SK-N-SH (cell line): ENCODE results near the gene SLC35F1. TPM values are rescaled to one million over a fixed set of nuclear protein-coding genes. Genes with fewer than 3 reads are reported as not detected.

Source experiments
- CTCF ChIA-PET: fragments of 300-600, 350-600 bp; formaldehyde crosslinking; extraction: SDS; loops from one replicate; lab custom pipeline; 2021; lab: Yijun Ruan, JAX
- POLR2A ChIA-PET: fragments of 350-600 bp; sonication (Branson Sonifier 250); formaldehyde crosslinking; extraction: SDS; loops from one replicate; lab custom pipeline; 2020; ENCODE audit warnings: antibody characterized with exemption, inconsistent platforms; lab: Yijun Ruan, JAX
- DNase-seq: peaks from one replicate; pipeline ENCODE4 v3.0.0; 2012
- H2AFZ ChIP-seq: fragments of 200-600 bp; sonication (generic); 2 replicates; pipeline ENCODE4 v1.8.1; 2016; ENCODE audit warnings: antibody characterized with exemption, mild to moderate bottlenecking, low read depth
- H3F3A ChIP-seq: fragments of 200-600 bp; sonication (generic); replicated peaks from 2 replicates; pipeline ENCODE3; 2016; ENCODE audit warnings: antibody characterized with exemption, mild to moderate bottlenecking; ENCODE audit not compliant: insufficient read depth
- H3K27ac ChIP-seq, 2 experiments: fragments of 200-500 bp in 1 of 2; fragments of 200-600 bp in 1 of 2; sonication (Bioruptor generic) in 1 of 2; sonication (generic), shearing (Covaris generic) in 1 of 2; 2 replicates each; pipeline versions ENCODE4 v1.5.1 to v1.6.1; 2014 to 2016; ENCODE audit warnings: low read depth in 2 of 2, inconsistent platforms in 1 of 2, low read length in 1 of 2, mild to moderate bottlenecking in 1 of 2, mixed read lengths in 1 of 2
- H3K27me3 ChIP-seq: fragments of 200-600 bp; sonication (generic), shearing (Covaris generic); 2 replicates; pipeline ENCODE4 v1.6.1; 2016; ENCODE audit warnings: mixed run types; ENCODE audit not compliant: insufficient read depth
- H3K36me3 ChIP-seq, 2 experiments: fragments of 200-500 bp in 1 of 2; fragments of 200-600 bp in 1 of 2; sonication (Bioruptor generic) in 1 of 2; sonication (generic) in 1 of 2; replicated peaks in 1 of 2; 2 replicates each; pipeline versions ENCODE3 to v1.5.1; 2014 to 2016; ENCODE audit warnings: low read length in 1 of 2, mild to moderate bottlenecking in 1 of 2; ENCODE audit not compliant: insufficient read depth in 2 of 2, control insufficient read depth in 1 of 2
- H3K4me1 ChIP-seq, 2 experiments: fragments of 200-500 bp in 1 of 2; fragments of 200-600 bp in 1 of 2; sonication (Bioruptor generic) in 1 of 2; sonication (generic), shearing (Covaris generic) in 1 of 2; 2 replicates each; pipeline versions ENCODE4 v1.5.1 to v1.6.1; 2014 to 2016; ENCODE audit warnings: low read depth in 1 of 2, low read length in 1 of 2, mixed run types in 1 of 2; ENCODE audit not compliant: insufficient read depth in 2 of 2, control insufficient read depth in 1 of 2
- H3K4me2 ChIP-seq: fragments of 200-600 bp; sonication (generic), shearing (Covaris generic); 2 replicates; pipeline ENCODE4 v1.6.1; 2017; ENCODE audit warnings: mixed run types
- H3K4me3 ChIP-seq, 2 experiments: fragments of 200-500 bp in 1 of 2; fragments of 200-600 bp in 1 of 2; sonication (Bioruptor generic) in 1 of 2; sonication (generic), shearing (Covaris generic) in 1 of 2; 2 replicates each; pipeline versions ENCODE4 v1.5.1 to v1.8.1; 2014 to 2016; ENCODE audit warnings: low read depth in 2 of 2, inconsistent platforms in 1 of 2, low read length in 1 of 2, mild to moderate bottlenecking in 1 of 2, mixed read lengths in 1 of 2, moderate library complexity in 1 of 2
- H3K79me2 ChIP-seq: fragments of 200-600 bp; sonication (generic); 2 replicates; pipeline ENCODE4 v1.8.1; 2017; ENCODE audit warnings: mild to moderate bottlenecking; ENCODE audit not compliant: insufficient read depth
- H3K9ac ChIP-seq: fragments of 200-600 bp; sonication (generic); 2 replicates; pipeline ENCODE4 v1.6.1; 2017; ENCODE audit warnings: mixed run types
- H3K9me2 ChIP-seq: fragments of 200-600 bp; sonication (generic); 2 replicates; pipeline ENCODE4 v1.6.1; 2017; ENCODE audit warnings: mixed run types
- H3K9me3 ChIP-seq: fragments of 200-600 bp; sonication (generic); 2 replicates; pipeline ENCODE4 v1.6.1; 2017; ENCODE audit warnings: mixed run types, mild to moderate bottlenecking, moderate library complexity
- H4K20me1 ChIP-seq: fragments of 200-600 bp; sonication (generic); 2 replicates; pipeline ENCODE4 v1.6.1; 2017; ENCODE audit warnings: mild to moderate bottlenecking, mixed run types; ENCODE audit not compliant: insufficient read depth
- FOSL2 ChIP-seq: IDR thresholded peaks from 2 replicates; pipeline ENCODE4 v1.4.0; 2012; ENCODE audit warnings: low read depth, mild to moderate bottlenecking, moderate library complexity, borderline replicate concordance
- FOXJ3 ChIP-seq: sonication (generic); formaldehyde crosslinking; IDR thresholded peaks from 2 replicates; pipeline ENCODE4 v1.5.1; 2020; ENCODE audit warnings: mild to moderate bottlenecking, missing genetic modification reagents
- FOXM1 ChIP-seq: IDR thresholded peaks from 2 replicates; pipeline ENCODE4 v1.4.0; 2012; ENCODE audit warnings: low read depth, mild to moderate bottlenecking
- GABPA ChIP-seq: IDR thresholded peaks from 2 replicates; pipeline ENCODE4 v1.4.0; 2012; ENCODE audit warnings: low read depth, mild to moderate bottlenecking
- JUND ChIP-seq: IDR thresholded peaks from 2 replicates; pipeline ENCODE4 v1.4.0; 2012
- MEF2A ChIP-seq: IDR thresholded peaks from 2 replicates; pipeline ENCODE4 v1.4.0; 2012; ENCODE audit warnings: low read depth, borderline replicate concordance
- MXI1 ChIP-seq: IDR thresholded peaks from 2 replicates; pipeline ENCODE4 v1.6.1; 2012; ENCODE audit warnings: mild to moderate bottlenecking, low read depth, low read length, improper control_type of control experiment
- NFIC ChIP-seq: IDR thresholded peaks from 2 replicates; pipeline ENCODE4 v1.4.0; 2012; ENCODE audit warnings: borderline replicate concordance
- RAD21 ChIP-seq: IDR thresholded peaks from 2 replicates; pipeline ENCODE4 v1.6.1; 2012; ENCODE audit warnings: mild to moderate bottlenecking, low read length
- RFX5 ChIP-seq: IDR thresholded peaks from 2 replicates; pipeline ENCODE4 v1.6.1; 2012; ENCODE audit warnings: mild to moderate bottlenecking, improper control_type of control experiment, low read length
- RXRA ChIP-seq: IDR thresholded peaks from 2 replicates; pipeline ENCODE4 v1.4.0; 2012; ENCODE audit warnings: low read depth, mild to moderate bottlenecking, borderline replicate concordance
- SMC3 ChIP-seq: IDR thresholded peaks from 2 replicates; pipeline ENCODE4 v1.6.1; 2012; ENCODE audit warnings: low read depth, low read length, improper control_type of control experiment
- TAF1 ChIP-seq: IDR thresholded peaks from 2 replicates; pipeline ENCODE4 v1.6.1; 2012; ENCODE audit warnings: low read depth, mild to moderate bottlenecking, low read length, moderate library complexity, borderline replicate concordance
- TEAD4 ChIP-seq: IDR thresholded peaks from 2 replicates; pipeline ENCODE4 v1.4.0; 2012; ENCODE audit warnings: mild to moderate bottlenecking, borderline replicate concordance; ENCODE audit not compliant: insufficient read depth
- WGBS: methylation state at CpG from one replicate; pipeline ENCODE4 v1.1.6; 2017; ENCODE audit warnings: low lambda C conversion rate; 5-methylcytosine and 5-hydroxymethylcytosine counted together
- polyA plus RNA-seq, 3 experiments: library from polyadenylated mRNA; depleted of rRNA; stranded (reverse); fragments of >200 nt; gene quantifications; 2 replicates each; pipeline ENCODE4 v1.2.3, GENCODE V29; 2012
- TF ChIP-seq, protein P1 (sequence below): fragments of 200-600 bp; sonication (generic); IDR thresholded peaks from 2 replicates; pipeline ENCODE4 v1.6.1; 2017; ENCODE audit warnings: antibody characterized with exemption, mild to moderate bottlenecking, moderate library complexity
- TF ChIP-seq, protein P2 (sequence below): fragments of 150-350 bp; IDR thresholded peaks from 2 replicates; pipeline ENCODE4 v1.6.1; 2017; ENCODE audit warnings: antibody characterized with exemption, low read length, low read depth, borderline replicate concordance

Gene SLC35F1
- polyA plus RNA-seq, 1 of the 3 experiments (the other 2 are of a cell fraction), result under 0.01 TPM

DNA sequence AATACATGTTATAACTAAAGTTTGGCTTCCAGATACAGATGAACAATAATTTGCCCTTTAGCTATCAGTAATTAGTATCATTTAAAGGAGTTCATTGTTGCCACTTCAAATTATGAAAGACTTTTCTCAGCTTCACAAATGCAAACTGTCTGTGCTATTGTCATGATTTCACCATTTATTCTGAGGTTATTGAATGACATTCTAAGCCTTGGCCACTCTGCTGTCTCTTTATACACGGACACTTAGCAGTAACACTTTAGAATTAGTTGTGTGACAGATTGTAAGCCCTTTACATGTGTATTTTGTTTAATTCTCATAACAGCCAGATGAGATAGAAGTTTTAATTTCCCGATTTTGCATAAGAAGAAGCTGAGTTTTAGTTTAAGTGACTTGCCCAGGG lies 176.6 kb downstream of the SLC35F1 start:
- no peak overlapping the region for H3K4me3 ChIP-seq
- no peaks in the 10 kb centered on the region for H3K27me3 ChIP-seq
- H3K27ac ChIP-seq, result no peak overlapping the region
- H3K4me1 ChIP-seq, result no peaks in the 10 kb centered on the region
- 0% methylated on average over 2 of the region's 2 CpGs for WGBS
- no peak overlapping the region for H3K4me2 ChIP-seq
- H3K9me3 ChIP-seq, result no peaks in the 10 kb centered on the region
- no peak overlapping the region for H3K9ac ChIP-seq
- TF ChIP-seq JUND, result no peak
- TF ChIP-seq FOXJ3 (CRISPR knock-in tag), result no peak
- TF ChIP-seq FOXM1, result no peak
- no peak for TF ChIP-seq MXI1
- no peak for TF ChIP-seq TEAD4
- no peak for TF ChIP-seq RXRA
- TF ChIP-seq, protein P1, sequence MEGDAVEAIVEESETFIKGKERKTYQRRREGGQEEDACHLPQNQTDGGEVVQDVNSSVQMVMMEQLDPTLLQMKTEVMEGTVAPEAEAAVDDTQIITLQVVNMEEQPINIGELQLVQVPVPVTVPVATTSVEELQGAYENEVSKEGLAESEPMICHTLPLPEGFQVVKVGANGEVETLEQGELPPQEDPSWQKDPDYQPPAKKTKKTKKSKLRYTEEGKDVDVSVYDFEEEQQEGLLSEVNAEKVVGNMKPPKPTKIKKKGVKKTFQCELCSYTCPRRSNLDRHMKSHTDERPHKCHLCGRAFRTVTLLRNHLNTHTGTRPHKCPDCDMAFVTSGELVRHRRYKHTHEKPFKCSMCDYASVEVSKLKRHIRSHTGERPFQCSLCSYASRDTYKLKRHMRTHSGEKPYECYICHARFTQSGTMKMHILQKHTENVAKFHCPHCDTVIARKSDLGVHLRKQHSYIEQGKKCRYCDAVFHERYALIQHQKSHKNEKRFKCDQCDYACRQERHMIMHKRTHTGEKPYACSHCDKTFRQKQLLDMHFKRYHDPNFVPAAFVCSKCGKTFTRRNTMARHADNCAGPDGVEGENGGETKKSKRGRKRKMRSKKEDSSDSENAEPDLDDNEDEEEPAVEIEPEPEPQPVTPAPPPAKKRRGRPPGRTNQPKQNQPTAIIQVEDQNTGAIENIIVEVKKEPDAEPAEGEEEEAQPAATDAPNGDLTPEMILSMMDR, result no peak
- ChIA-PET POLR2A (no interaction called here), CTCF (no interaction called here)
- no peak overlapping the region for H2AFZ ChIP-seq
- H3F3A ChIP-seq, result no peaks in the 10 kb centered on the region
- H3K9me2 ChIP-seq, result no peaks in the 10 kb centered on the region
- DNase-seq, result no peak
- no peaks in the 10 kb centered on the region for H4K20me1 ChIP-seq
- no peaks in the 10 kb centered on the region for H3K79me2 ChIP-seq
- H3K36me3 ChIP-seq, result no peaks in the 10 kb centered on the region

DNA sequence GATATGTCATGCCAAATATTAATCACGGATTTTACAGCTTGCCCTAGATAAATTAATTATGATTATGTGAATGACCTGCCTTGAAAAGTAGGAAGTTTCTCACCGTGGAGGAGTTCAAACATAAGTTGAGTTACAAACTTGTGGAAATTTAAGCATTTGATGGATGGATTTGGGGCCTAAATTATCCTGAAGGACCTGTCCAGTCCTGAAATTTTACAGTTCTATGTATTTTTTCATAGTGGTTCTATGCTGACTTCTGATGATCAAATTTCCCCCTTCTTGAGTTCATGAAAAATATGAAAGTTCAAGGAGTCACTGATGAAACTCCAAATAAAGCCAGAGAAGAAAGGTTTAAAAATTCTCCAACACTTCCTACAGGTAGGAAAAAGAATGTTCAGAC lies 178.6 kb downstream of the SLC35F1 start:
- H3K79me2 ChIP-seq, result no peaks in the 10 kb centered on the region
- no peaks in the 10 kb centered on the region for H3K4me1 ChIP-seq
- no peak overlapping the region for H3K9ac ChIP-seq
- TF ChIP-seq MEF2A, result no peak
- TF ChIP-seq NFIC, result no peak
- TF ChIP-seq FOSL2, result no peak
- TF ChIP-seq TAF1, result no peak
- no peak for TF ChIP-seq SMC3
- no peak for TF ChIP-seq RAD21
- no peak for TF ChIP-seq FOXM1
- no peak for TF ChIP-seq GABPA
- no peak for TF ChIP-seq RFX5
- TF ChIP-seq, protein P2, sequence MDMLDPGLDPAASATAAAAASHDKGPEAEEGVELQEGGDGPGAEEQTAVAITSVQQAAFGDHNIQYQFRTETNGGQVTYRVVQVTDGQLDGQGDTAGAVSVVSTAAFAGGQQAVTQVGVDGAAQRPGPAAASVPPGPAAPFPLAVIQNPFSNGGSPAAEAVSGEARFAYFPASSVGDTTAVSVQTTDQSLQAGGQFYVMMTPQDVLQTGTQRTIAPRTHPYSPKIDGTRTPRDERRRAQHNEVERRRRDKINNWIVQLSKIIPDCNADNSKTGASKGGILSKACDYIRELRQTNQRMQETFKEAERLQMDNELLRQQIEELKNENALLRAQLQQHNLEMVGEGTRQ, result no peak
- H3F3A ChIP-seq, result no peaks in the 10 kb centered on the region
- no peak overlapping the region for H3K4me3 ChIP-seq
- ChIA-PET POLR2A (no interaction called here), CTCF (no interaction called here)
- no peaks in the 10 kb centered on the region for H3K27me3 ChIP-seq
- no peaks in the 10 kb centered on the region for H3K9me2 ChIP-seq
- WGBS, result 5% methylated on average over 2 of the region's 2 CpGs
- DNase-seq, result no peak
- H2AFZ ChIP-seq, result no peak overlapping the region
- H3K36me3 ChIP-seq, result no peaks in the 10 kb centered on the region
- H3K4me2 ChIP-seq, result no peak overlapping the region
- H3K9me3 ChIP-seq, result no peaks in the 10 kb centered on the region
- no peaks in the 10 kb centered on the region for H4K20me1 ChIP-seq
- no peak overlapping the region for H3K27ac ChIP-seq
